Stimulated activated CD8-positive, alpha-beta memory T cell treated with anti-CD3 and anti-CD28 coated beads, Interleukin-15, amount 100 ng/mL, for 48 hours (primary cell): Measurements from ENCODE around the gene AQP5.

Experiments used
- DNase-seq, 2 donors: peaks; one replicate each; pipeline ENCODE4 v3.0.0-alpha.2; 2020; ENCODE audit warnings: low read depth in 2 of 2

The AQP5 gene

DNA sequence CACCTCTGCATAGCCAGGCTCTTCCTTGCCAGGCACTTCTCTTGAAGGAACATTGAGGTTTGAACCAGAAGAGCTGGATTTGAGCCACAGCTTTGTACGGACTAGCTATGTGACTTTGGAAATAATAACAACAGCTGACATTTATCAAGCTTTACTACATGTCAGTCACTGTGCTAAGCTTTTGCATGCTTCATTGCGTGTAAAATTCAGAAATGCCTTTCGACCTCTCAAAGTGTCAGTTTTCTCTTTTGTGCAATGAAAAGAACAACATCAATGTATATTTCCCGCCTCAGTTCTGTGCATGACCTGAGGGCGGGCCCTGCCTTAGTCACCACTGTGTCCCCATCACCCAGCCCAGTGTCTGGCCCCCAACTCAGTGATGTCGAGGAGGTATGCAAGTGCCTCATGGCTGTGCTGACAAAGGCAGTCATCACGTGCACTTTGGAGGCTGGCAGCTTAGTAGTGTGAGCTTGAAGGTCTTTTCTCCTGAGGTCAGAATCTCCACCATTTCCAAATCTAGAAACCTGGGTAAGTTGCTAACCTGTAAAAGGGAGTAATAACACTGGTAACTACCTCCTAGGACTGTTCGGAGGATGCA, 29.0 kb upstream of the AQP5 start:
- DNase-seq, result no peak

- DNase-seq, result no peak
Observed at GRCh38 chr12:49933796-49934195, 27.9 kb upstream of the AQP5 start.

DNA sequence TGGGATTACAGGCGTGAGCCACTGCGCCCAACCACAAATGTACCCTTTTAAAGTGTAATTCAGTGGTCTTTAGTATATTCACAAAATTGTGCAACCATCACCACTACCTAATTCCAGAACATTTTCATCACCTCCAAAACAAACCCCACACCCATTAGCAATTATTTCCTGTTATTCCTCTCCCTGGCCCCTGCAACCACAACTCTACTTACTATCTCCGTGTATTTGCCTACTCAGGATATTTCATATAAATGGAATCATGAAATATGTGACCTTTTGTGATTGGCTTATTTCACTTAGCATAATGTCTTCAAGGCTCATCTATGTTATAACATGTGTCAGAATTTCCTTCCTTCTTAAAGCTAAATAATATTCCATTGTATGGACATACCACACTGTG, 27.2 kb upstream of the AQP5 start:
- no peak for DNase-seq

GRCh38 chr12:49936925-49937324, 24.7 kb upstream of the AQP5 start:
- DNase-seq, result no peak

GRCh38 chr12:49937639-49938300, 23.9 kb upstream of the AQP5 start:
- no peak for DNase-seq

DNA sequence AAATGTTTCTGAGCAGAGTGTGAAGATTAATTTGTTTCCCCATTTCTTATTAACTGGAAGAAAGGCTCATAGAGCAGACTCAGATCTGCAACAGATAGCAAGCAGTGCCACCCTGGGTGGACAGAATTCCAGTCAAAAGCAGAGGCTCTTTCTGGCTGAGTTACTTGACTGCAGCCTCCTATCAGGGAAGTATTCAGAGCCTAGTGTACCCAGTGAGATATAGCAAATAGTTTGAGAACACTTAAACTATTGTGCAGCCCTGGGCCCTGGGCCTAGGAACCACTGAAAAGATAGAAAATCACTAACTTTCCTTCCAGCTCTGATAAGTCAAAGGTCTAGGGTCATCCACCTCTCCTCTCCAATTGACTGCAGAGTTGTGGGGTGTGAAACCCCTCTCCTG, 22.4 kb upstream of the AQP5 start:
- no peak for DNase-seq

GRCh38 chr12:49939707-49940106, 22.0 kb upstream of the AQP5 start:
- no peak for DNase-seq

DNA sequence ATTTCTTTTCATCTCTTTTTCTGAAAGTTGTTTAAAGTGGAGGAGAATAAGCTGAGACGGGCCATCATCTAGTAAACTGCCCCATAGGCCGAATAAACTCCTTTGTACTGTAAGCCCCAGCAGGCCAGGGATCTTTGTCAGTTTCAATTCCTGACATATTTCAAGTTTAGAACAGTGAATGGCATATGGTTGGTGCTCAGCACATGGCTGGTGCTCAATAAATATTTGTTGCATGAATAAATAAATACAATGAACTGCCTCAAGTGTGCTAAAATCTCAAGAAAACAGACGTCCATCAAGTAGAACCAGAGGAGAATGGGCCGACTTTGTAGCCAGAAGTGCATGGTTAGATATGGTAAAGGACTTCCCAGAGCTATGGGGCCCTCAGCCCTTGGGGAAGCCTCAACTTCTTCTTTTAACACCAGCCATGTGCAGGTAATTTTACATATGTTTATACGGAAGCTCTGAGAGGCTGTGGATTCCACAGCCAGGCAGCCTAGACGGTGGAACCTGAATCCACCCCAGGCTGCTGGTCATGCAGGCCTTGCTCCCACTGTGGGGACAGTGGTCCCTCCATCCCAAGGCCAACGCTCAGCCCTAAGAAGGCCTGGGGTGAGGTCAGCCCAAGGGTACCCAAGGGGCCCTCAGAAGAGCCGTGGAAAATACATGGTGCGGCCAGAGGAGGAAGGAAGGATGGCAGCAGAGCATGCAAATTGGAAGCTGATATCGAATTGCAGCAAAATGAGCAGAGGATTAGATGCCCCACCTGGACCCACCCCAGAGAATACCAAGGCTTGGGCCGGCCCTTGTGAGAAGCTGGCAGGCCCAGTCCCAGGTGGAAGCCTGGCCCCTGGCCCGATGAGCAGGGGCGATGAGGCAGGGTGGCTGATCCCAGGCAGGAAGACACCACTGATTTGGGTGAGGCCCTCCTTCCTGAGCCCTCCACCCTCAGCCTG, 19.8 kb upstream of the AQP5 start:
- DNase-seq, result no peak

- DNase-seq, result no peak
Observed at GRCh38 chr12:49942512-49942893, 19.2 kb upstream of the AQP5 start.

- no peak for DNase-seq
Observed at GRCh38 chr12:49942921-49943624, 18.6 kb upstream of the AQP5 start.

DNA sequence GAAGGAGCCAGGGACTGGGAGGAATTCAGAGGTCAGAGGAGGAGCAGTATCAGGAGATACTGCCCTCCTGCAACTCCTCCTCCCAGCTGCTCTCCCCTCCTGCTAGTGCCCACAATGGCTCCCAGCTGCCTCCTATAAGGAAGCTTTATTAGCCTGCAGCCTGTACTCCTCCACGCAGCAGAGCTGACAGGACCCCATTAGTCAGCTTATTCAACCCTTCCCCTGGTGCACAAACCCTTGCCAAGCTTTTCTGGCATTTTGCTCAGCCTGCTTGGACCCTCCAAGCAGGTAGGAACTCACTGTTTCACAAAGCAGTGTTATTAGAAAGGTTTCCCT, 18.1 kb upstream of the AQP5 start:
- no peak for DNase-seq

DNA sequence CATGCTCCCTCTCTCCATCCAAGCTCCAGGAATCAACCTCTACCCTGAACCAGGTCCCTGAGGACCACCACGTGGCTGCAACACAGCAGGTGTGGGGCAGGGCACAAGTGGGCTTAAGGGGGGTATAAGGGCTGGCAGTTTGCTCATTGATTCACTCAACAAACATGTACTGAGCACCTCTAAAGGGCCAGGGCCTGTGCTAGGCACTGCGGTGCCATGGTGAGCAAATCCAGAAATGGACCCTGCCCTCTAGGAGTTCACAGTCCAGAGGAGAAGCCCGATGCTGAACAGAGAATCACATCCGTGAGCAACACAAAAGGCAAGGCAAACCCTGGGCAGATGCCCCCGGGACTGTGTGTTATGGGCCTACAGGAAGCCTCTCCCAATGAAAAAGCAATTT, 17.6 kb upstream of the AQP5 start:
- no peak for DNase-seq

- no peak for DNase-seq
Observed at GRCh38 chr12:49944718-49945117, 17.0 kb upstream of the AQP5 start.

- DNase-seq, result peak; percentile 80 to 85
Observed at GRCh38 chr12:49945394-49946080, 16.1 kb upstream of the AQP5 start.

- no peak for DNase-seq
Observed at GRCh38 chr12:49946086-49946485, 15.6 kb upstream of the AQP5 start.

GRCh38 chr12:49946497-49946896, 15.2 kb upstream of the AQP5 start:
- no peak for DNase-seq

- DNase-seq, result no peak
Observed at GRCh38 chr12:49947593-49948226, 14.0 kb upstream of the AQP5 start.

DNA sequence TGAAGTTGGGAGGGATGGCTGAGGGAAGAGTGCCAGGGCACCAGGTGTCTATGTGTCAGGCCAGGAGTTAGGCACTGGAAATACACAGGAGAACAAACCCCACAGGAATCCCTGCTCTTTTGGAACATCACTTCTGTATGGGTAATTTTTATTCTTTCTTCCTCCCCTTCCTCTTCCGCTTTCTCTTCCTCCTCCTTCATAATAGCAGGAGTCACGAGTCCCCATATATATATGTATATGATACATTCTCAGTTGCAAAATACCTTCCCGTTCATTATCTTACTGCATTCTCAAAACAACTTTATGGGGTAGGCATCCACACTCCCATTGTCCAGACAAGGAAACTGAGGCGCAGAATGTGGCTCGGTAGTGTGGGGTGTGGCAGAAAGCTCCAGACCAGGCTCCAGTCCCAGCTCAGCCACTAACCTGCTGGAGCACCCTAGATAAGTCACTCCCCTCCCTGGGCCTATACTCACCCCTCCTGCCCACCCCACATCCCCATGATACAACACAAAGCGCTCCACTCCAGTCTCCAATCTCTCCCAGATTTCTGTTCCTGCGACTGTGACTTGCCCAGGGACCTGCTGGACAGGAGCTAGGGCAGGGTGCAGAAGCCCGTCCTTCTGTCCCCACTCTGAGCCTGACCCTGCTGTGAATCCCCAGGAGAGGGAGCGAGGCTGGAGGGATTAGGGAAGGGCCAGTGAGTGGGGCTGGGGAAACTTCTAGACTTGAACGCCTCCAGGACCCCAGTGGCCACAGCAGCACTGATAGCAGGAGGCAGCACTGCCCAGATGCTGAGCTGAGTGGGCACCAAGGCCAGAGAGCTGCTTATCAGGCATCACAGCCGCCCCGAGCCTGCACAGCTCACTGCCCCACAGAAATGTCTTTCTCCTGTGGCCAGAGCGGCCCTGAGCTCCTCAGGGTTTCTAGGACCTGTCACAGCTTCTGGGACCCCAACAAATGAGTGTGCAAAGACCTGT, 12.5 kb upstream of the AQP5 start:
- no peak for DNase-seq

- DNase-seq, result no peak
Observed at GRCh38 chr12:49949866-49950265, 11.8 kb upstream of the AQP5 start.
